Measurements from ENCODE around the gene UBTFL1.

UBTFL1 gene

GRCh38 chr11:90100431-90100830, 14.7 kb downstream of the UBTFL1 start:
- Histone ChIP-seq H3K79me2 (ENCODE audit: control insufficient read depth, low read length) (no peaks in the 10 kb centered on the region), H3K4me2 (ENCODE audit: low read length) (no peak overlapping the region), H3K36me3 (ENCODE audit: control insufficient read depth, low read length) (no peaks in the 10 kb centered on the region), H4K20me1 (ENCODE audit: control insufficient read depth, insufficient read depth, low read depth, low read length) (no peaks in the 10 kb centered on the region), H3K9me3 (ENCODE audit: control insufficient read depth, insufficient read depth, low read length) (no peaks in the 10 kb centered on the region), H3K27ac (ENCODE audit: low read depth, low read length) (no peak overlapping the region), H3F3A (ENCODE audit: control insufficient read depth, insufficient read depth) (no peaks in the 10 kb centered on the region), H3K4me1 (ENCODE audit: control insufficient read depth, low read length) (no peaks in the 10 kb centered on the region), H3K27me3 (ENCODE audit: control insufficient read depth, low read length) (no peaks in the 10 kb centered on the region), H3K4me3 (ENCODE audit: low read length) (no peak overlapping the region), H3K9me2 (replicated peaks; ENCODE audit: control insufficient read depth, low read length) (no peaks in the 10 kb centered on the region)
- no peak for TF ChIP-seq CTCF (IDR thresholded peaks at IDR 0.05; ENCODE audit: low read depth, low read length, poor library complexity, severe bottlenecking)
- TF ChIP-seq EZH2phosphoT487 (IDR thresholded peaks at IDR 0.05; ENCODE audit: borderline replicate concordance, low read length) = no peak

GRCh38 chr11:90113541-90113940, 27.8 kb downstream of the UBTFL1 start:
- Histone ChIP-seq H3K36me3 (ENCODE audit: control insufficient read depth, low read length) (no peaks in the 10 kb centered on the region), H3K4me2 (ENCODE audit: low read length) (no peak overlapping the region), H3F3A (ENCODE audit: control insufficient read depth, insufficient read depth) (no peaks in the 10 kb centered on the region), H3K4me3 (ENCODE audit: low read length) (no peak overlapping the region), H3K27me3 (ENCODE audit: control insufficient read depth, low read length) (no peaks in the 10 kb centered on the region), H3K27ac (ENCODE audit: low read depth, low read length) (no peak overlapping the region), H3K9me2 (replicated peaks; ENCODE audit: control insufficient read depth, low read length) (no peaks in the 10 kb centered on the region), H4K20me1 (ENCODE audit: control insufficient read depth, insufficient read depth, low read depth, low read length) (no peaks in the 10 kb centered on the region), H3K9me3 (ENCODE audit: control insufficient read depth, insufficient read depth, low read length) (no peaks in the 10 kb centered on the region), H3K79me2 (ENCODE audit: control insufficient read depth, low read length) (no peaks in the 10 kb centered on the region), H3K4me1 (ENCODE audit: control insufficient read depth, low read length) (no peaks in the 10 kb centered on the region)
- TF ChIP-seq CTCF (IDR thresholded peaks at IDR 0.05; ENCODE audit: low read depth, low read length, poor library complexity, severe bottlenecking) (peak; percentile 39), EZH2phosphoT487 (IDR thresholded peaks at IDR 0.05; ENCODE audit: borderline replicate concordance, low read length) (no peak)

- no peaks in the 10 kb centered on the region for H3K9me2 ChIP-seq (replicated peaks; ENCODE audit: control insufficient read depth, low read length)
- H3K36me3 ChIP-seq (ENCODE audit: control insufficient read depth, low read length) = no peaks in the 10 kb centered on the region
- no peaks in the 10 kb centered on the region for H3K4me1 ChIP-seq (ENCODE audit: control insufficient read depth, low read length)
- no peaks in the 10 kb centered on the region for H3F3A ChIP-seq (ENCODE audit: control insufficient read depth, insufficient read depth)
- H3K27me3 ChIP-seq (ENCODE audit: control insufficient read depth, low read length) = no peaks in the 10 kb centered on the region
- TF ChIP-seq CTCF (IDR thresholded peaks at IDR 0.05; ENCODE audit: low read depth, low read length, poor library complexity, severe bottlenecking) = no peak
- TF ChIP-seq EZH2phosphoT487 (IDR thresholded peaks at IDR 0.05; ENCODE audit: borderline replicate concordance, low read length) = no peak
- H3K9me3 ChIP-seq (ENCODE audit: control insufficient read depth, insufficient read depth, low read length) = no peaks in the 10 kb centered on the region
- H3K79me2 ChIP-seq (ENCODE audit: control insufficient read depth, low read length) = no peaks in the 10 kb centered on the region
- H3K27ac ChIP-seq (ENCODE audit: low read depth, low read length) = no peak overlapping the region
- H4K20me1 ChIP-seq (ENCODE audit: control insufficient read depth, insufficient read depth, low read depth, low read length) = no peaks in the 10 kb centered on the region
- no peak overlapping the region for H3K4me2 ChIP-seq (ENCODE audit: low read length)
- no peak overlapping the region for H3K4me3 ChIP-seq (ENCODE audit: low read length)
These were observed 34.4 kb downstream of the UBTFL1 start for GRCh38 chr11:90120191-90120590.

- TF ChIP-seq EZH2phosphoT487 (IDR thresholded peaks at IDR 0.05; ENCODE audit: borderline replicate concordance, low read length) (no peak), CTCF (IDR thresholded peaks at IDR 0.05; ENCODE audit: low read depth, low read length, poor library complexity, severe bottlenecking) (no peak)
These were observed 38.6 kb downstream of the UBTFL1 start for GRCh38 chr11:90124371-90124770.

More at GRCh38 chr11:90124371-90124770, 38.6 kb downstream of the UBTFL1 start:
- Histone ChIP-seq H3K27ac (ENCODE audit: low read depth, low read length) (no peak overlapping the region), H3K9me2 (replicated peaks; ENCODE audit: control insufficient read depth, low read length) (no peaks in the 10 kb centered on the region), H3K4me1 (ENCODE audit: control insufficient read depth, low read length) (no peaks in the 10 kb centered on the region), H3K4me3 (ENCODE audit: low read length) (no peak overlapping the region), H3K4me2 (ENCODE audit: low read length) (no peak overlapping the region), H3K9me3 (ENCODE audit: control insufficient read depth, insufficient read depth, low read length) (no peaks in the 10 kb centered on the region), H3K79me2 (ENCODE audit: control insufficient read depth, low read length) (no peaks in the 10 kb centered on the region), H3K36me3 (ENCODE audit: control insufficient read depth, low read length) (no peaks in the 10 kb centered on the region), H3K27me3 (ENCODE audit: control insufficient read depth, low read length) (no peaks in the 10 kb centered on the region), H3F3A (ENCODE audit: control insufficient read depth, insufficient read depth) (no peaks in the 10 kb centered on the region), H4K20me1 (ENCODE audit: control insufficient read depth, insufficient read depth, low read depth, low read length) (no peaks in the 10 kb centered on the region)

All from DOHH2 (cell line).